DOHH2 (cell line): ENCODE data around the gene ANK3.

Source experiments
- EZH2phosphoT487 ChIP-seq: fragments of 200-600 bp; sonication (generic); IDR thresholded peaks from 2 replicates; pipeline ENCODE4 v1.6.1; 2017; ENCODE audit warnings: borderline replicate concordance, mild to moderate bottlenecking, antibody characterized with exemption, low read length, moderate library complexity, mixed read lengths
- TF ChIP-seq, protein P1 (sequence below): fragments of 200-600 bp; sonication (generic); IDR thresholded peaks from one replicate; pipeline ENCODE4 v1.5.1; 2014; ENCODE audit warnings: antibody characterized with exemption, mild to moderate bottlenecking, low read depth, low read length; ENCODE audit not compliant: poor library complexity, severe bottlenecking

DNA sequence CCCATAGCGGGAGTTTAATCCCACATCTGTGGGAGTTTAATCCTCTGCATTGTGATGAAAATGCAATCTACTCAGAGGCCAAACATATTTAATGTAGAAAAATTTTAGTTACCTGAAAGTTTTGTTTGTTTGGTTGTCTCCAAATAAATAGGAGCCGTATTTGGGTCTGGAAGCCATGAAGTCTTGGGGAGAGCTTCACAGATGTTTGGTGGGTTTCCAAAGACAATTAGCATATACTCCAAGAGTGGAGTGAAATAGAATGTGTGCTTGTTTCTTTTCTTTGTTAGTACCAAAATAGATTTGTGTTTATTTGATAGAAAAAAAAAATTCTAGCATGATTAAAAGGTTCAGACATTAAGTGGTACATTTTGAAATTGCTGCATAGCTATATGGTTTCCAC lies 50.9 kb downstream of the ANK3 start:
- TF ChIP-seq EZH2phosphoT487, result no peak
- TF ChIP-seq, protein P1, sequence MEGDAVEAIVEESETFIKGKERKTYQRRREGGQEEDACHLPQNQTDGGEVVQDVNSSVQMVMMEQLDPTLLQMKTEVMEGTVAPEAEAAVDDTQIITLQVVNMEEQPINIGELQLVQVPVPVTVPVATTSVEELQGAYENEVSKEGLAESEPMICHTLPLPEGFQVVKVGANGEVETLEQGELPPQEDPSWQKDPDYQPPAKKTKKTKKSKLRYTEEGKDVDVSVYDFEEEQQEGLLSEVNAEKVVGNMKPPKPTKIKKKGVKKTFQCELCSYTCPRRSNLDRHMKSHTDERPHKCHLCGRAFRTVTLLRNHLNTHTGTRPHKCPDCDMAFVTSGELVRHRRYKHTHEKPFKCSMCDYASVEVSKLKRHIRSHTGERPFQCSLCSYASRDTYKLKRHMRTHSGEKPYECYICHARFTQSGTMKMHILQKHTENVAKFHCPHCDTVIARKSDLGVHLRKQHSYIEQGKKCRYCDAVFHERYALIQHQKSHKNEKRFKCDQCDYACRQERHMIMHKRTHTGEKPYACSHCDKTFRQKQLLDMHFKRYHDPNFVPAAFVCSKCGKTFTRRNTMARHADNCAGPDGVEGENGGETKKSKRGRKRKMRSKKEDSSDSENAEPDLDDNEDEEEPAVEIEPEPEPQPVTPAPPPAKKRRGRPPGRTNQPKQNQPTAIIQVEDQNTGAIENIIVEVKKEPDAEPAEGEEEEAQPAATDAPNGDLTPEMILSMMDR, result no peak
